Trophoblast cell (in vitro differentiated cells and primary cell): ENCODE results near the gene UBXN6.
A peak's percentile ranks its signal among the peaks of the same experiment; 100 is the strongest.

Source experiments
- DNase-seq, 2 donors: peaks; one replicate each; pipeline ENCODE4 v3.0.0-alpha.2; 2016
- H2AFZ ChIP-seq: 2 replicates; pipeline ENCODE4 v1.6.1; 2013; ENCODE audit warnings: low read length, moderate library complexity, mild to moderate bottlenecking; ENCODE audit not compliant: insufficient read depth, poor library complexity
- H2AK5ac ChIP-seq: 2 replicates; pipeline ENCODE4 v1.6.1; 2013; ENCODE audit warnings: mild to moderate bottlenecking, low read length
- H2BK120ac ChIP-seq: 2 replicates; pipeline ENCODE4 v1.6.1; 2013; ENCODE audit warnings: low read length, mild to moderate bottlenecking, moderate library complexity; ENCODE audit not compliant: insufficient read depth, poor library complexity
- H2BK12ac ChIP-seq: 2 replicates; pipeline ENCODE4 v1.6.1; 2013; ENCODE audit warnings: mild to moderate bottlenecking, low read length, moderate library complexity
- H2BK5ac ChIP-seq: 2 replicates; pipeline ENCODE4 v1.6.1; 2013; ENCODE audit warnings: low read length, low read depth, moderate library complexity, mild to moderate bottlenecking; ENCODE audit not compliant: poor library complexity
- H3K14ac ChIP-seq: 2 replicates; pipeline ENCODE4 v1.6.1; 2013; ENCODE audit warnings: mild to moderate bottlenecking, low read length
- H3K18ac ChIP-seq: 2 replicates; pipeline ENCODE4 v1.6.1; 2013; ENCODE audit warnings: mild to moderate bottlenecking, low read length
- H3K23ac ChIP-seq: 2 replicates; pipeline ENCODE4 v1.6.1; 2013; ENCODE audit warnings: low read length
- H3K27ac ChIP-seq: 2 replicates; pipeline ENCODE4 v1.5.1; 2013; ENCODE audit warnings: low read depth, mild to moderate bottlenecking, inconsistent platforms, low read length, moderate library complexity
- H3K27me3 ChIP-seq: 2 replicates; pipeline ENCODE4 v1.6.1; 2013; ENCODE audit warnings: inconsistent platforms, mild to moderate bottlenecking, low read length, moderate library complexity; ENCODE audit not compliant: insufficient read depth
- H3K36me3 ChIP-seq, 2 experiments: 1 replicate in 1 of 2; 2 replicates in 1 of 2; pipeline ENCODE4 v1.6.1; 2013; ENCODE audit warnings: low read length in 2 of 2, mild to moderate bottlenecking in 2 of 2, moderate library complexity in 1 of 2; ENCODE audit not compliant: insufficient read depth in 2 of 2, control insufficient read depth in 1 of 2
- H3K4ac ChIP-seq: 2 replicates; pipeline ENCODE4 v1.6.1; 2013; ENCODE audit warnings: low read depth, mild to moderate bottlenecking, low read length, moderate library complexity
- H3K4me1 ChIP-seq, 2 experiments: 1 replicate in 1 of 2; 2 replicates in 1 of 2; pipeline ENCODE4 v1.6.1; 2013; ENCODE audit warnings: low read length in 2 of 2, mild to moderate bottlenecking in 2 of 2, moderate library complexity in 1 of 2; ENCODE audit not compliant: insufficient read depth in 2 of 2, control insufficient read depth in 1 of 2
- H3K4me2 ChIP-seq: 2 replicates; pipeline ENCODE4 v1.6.1; 2013; ENCODE audit warnings: inconsistent platforms, mild to moderate bottlenecking, low read length, moderate library complexity
- H3K4me3 ChIP-seq: 2 replicates; pipeline ENCODE4 v1.5.1; 2013; ENCODE audit warnings: mild to moderate bottlenecking, low read depth, low read length, inconsistent platforms
- H3K79me1 ChIP-seq: one replicate; pipeline ENCODE4 v1.6.1; 2013; ENCODE audit warnings: low read length
- H3K79me2 ChIP-seq: 2 replicates; pipeline ENCODE4 v1.6.1; 2013; ENCODE audit warnings: low read length, mild to moderate bottlenecking; ENCODE audit not compliant: control insufficient read depth, insufficient read depth, poor library complexity
- H3K9ac ChIP-seq: 2 replicates; pipeline ENCODE4 v1.6.1; 2013; ENCODE audit warnings: mild to moderate bottlenecking, low read length
- H3K9me3 ChIP-seq: 2 replicates; pipeline ENCODE4 v1.6.1; 2013; ENCODE audit warnings: low read depth, mild to moderate bottlenecking, control low read depth, inconsistent platforms, low read length; ENCODE audit not compliant: insufficient read depth
- H4K12ac ChIP-seq: 2 replicates; pipeline ENCODE4 v1.6.1; 2013; ENCODE audit warnings: low read depth, mild to moderate bottlenecking, low read length, moderate library complexity
- H4K8ac ChIP-seq: 2 replicates; pipeline ENCODE4 v1.6.1; 2013; ENCODE audit warnings: low read depth, mild to moderate bottlenecking, low read length, moderate library complexity
- H4K91ac ChIP-seq: one replicate; pipeline ENCODE4 v1.6.1; 2013; ENCODE audit warnings: low read depth, mild to moderate bottlenecking, low read length, moderate library complexity
- WGBS: extraction: QIAGEN DNeasy Blood & Tissue Kit; methylation state at CpG from one replicate; pipeline ENCODE4 v1.1.7; 2013; ENCODE audit warnings: missing lambda C conversion rate; ENCODE audit not compliant: insufficient read length, insufficient coverage; ENCODE audit errors: extremely low coverage; 5-methylcytosine and 5-hydroxymethylcytosine counted together

UBXN6 gene

DNA sequence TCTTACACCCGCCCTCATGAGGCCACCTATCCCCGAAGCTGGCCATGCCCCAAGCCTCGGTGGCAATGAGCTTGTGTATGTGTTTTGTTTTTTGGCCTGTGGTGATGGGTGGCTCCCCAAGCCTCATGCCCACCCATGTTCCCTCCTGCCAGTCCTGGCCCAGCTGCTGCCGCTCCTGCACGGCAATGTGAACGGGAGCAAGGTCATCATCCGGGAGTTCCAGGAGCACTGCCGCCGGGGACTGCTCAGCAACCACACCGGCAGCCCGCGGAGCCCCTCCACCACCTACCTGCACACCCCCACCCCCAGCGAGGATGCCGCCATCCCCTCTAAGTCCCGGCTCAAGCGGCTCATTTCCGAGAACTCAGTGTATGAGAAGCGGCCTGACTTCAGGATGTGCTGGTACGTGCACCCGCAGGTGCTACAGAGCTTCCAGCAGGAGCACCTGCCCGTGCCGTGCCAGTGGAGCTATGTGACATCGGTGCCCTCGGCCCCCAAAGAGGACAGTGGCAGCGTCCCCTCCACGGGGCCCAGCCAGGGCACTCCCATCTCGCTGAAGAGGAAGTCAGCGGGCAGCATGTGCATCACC lies 24.6 kb downstream of the UBXN6 start:
- H3K27ac ChIP-seq: no peak overlapping the region
- WGBS: no CpG with 5 or more reads among the region's 28 CpGs
- H3K4me1 ChIP-seq: no peaks in the 10 kb centered on the region
- peaks cover 1% of the 10 kb centered on the region for H3K9me3 ChIP-seq
- H4K8ac ChIP-seq: no peak overlapping the region
- no peak overlapping the region for H3K9ac ChIP-seq
- no peak overlapping the region for H2AK5ac ChIP-seq
- H3K4me2 ChIP-seq: no peak overlapping the region
- H3K14ac ChIP-seq: no peak overlapping the region
- H2BK120ac ChIP-seq: no peak overlapping the region
- no peak overlapping the region for H3K23ac ChIP-seq
- H3K4me3 ChIP-seq: no peak overlapping the region
- no peak overlapping the region for H2AFZ ChIP-seq
- no peak overlapping the region for H2BK5ac ChIP-seq
- no peak for DNase-seq
- peaks cover 79 to 82% of the 10 kb centered on the region in 2 experiments for H3K36me3 ChIP-seq
- no peak overlapping the region for H4K12ac ChIP-seq
- H2BK12ac ChIP-seq: no peak overlapping the region
- H3K27me3 ChIP-seq: no peaks in the 10 kb centered on the region
- no peak overlapping the region for H4K91ac ChIP-seq
- no peak overlapping the region for H3K18ac ChIP-seq
- H3K79me1 ChIP-seq: no peaks in the 10 kb centered on the region
- no peak overlapping the region for H3K4ac ChIP-seq
- H3K79me2 ChIP-seq: no peaks in the 10 kb centered on the region

DNA sequence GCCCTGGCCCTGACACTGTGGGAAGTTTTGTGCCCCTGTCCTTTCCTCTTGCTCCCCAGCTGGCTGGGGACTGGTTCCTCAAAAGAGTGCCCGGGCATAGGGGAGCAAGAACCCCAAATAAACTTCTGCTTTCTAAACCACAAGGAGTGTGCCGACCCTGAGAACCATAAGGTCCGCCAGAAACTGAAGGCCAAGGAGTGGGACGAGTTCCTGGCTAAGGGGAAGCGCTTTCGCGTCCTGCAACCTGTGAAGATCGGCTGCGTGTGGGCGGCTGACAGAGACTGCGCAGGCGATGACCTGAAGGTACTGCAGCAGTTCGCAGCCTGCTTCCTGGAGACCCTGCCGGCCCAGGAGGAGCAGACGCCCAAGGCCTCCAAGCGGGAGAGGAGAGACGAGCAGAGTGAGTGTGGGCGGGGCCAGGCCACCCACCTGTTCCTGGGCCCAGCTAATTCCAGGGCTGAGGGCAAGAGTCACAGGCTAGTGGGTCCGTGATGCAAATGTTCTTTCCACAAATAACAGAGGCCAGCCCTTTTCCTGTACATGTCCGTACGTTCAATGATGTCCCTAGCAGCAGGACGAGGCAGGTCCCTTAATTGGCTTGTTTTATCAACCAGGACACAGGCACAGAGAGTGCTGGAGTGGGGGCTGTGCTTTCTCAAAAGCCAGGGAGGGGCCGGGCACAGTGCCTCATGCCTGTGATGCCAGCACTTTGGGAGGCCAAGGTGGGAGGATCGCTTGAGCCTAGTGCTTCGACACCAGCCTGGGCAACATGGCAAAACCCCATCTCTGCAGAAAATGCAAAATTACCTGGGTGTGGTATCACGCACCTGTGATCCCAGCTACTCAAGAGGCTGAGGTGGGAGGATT lies 25.6 kb downstream of the UBXN6 start:
- no peaks in the 10 kb centered on the region for H3K4me1 ChIP-seq
- no peaks in the 10 kb centered on the region for H3K27me3 ChIP-seq
- no peak overlapping the region for H3K27ac ChIP-seq
- no peak overlapping the region for H2BK120ac ChIP-seq
- peak in 1 of 2 donors; percentile 15 for DNase-seq
- H2BK5ac ChIP-seq: no peak overlapping the region
- H4K12ac ChIP-seq: no peak overlapping the region
- peaks cover 75 to 79% of the 10 kb centered on the region in 2 experiments for H3K36me3 ChIP-seq
- H2AFZ ChIP-seq: no peak overlapping the region
- no peak overlapping the region for H3K4ac ChIP-seq
- H3K23ac ChIP-seq: no peak overlapping the region
- H3K79me2 ChIP-seq: no peaks in the 10 kb centered on the region
- H3K14ac ChIP-seq: no peak overlapping the region
- H3K79me1 ChIP-seq: no peaks in the 10 kb centered on the region
- H3K4me3 ChIP-seq: no peak overlapping the region
- H2BK12ac ChIP-seq: no peak overlapping the region
- H3K4me2 ChIP-seq: no peak overlapping the region
- WGBS: no CpG with 5 or more reads among the region's 26 CpGs
- H2AK5ac ChIP-seq: no peak overlapping the region
- no peak overlapping the region for H4K8ac ChIP-seq
- H3K18ac ChIP-seq: no peak overlapping the region
- no peak overlapping the region for H3K9ac ChIP-seq
- H4K91ac ChIP-seq: no peak overlapping the region
- peaks cover 1% of the 10 kb centered on the region for H3K9me3 ChIP-seq

DNA sequence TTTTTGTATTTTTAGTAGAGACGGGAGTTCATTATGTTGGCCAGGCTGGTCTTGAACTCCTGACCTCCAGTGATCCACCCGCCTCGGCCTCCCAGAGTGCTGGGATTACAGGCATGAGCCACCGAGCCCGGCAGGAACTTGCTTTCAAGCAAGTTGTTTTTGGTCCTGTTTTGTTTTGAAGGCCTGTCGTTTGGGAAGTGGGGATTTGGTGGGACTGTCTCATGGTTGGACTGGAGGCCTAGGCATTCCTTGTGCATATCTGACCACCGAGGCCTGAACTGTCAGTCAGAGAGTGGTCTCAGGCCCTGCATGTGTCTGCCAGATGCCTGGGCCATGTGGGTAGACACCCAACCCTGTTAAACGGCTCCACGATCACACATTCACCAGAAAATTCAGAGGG lies 26.3 kb downstream of the UBXN6 start:
- no peak overlapping the region for H3K23ac ChIP-seq
- no peak overlapping the region for H3K9ac ChIP-seq
- no peak overlapping the region for H3K27ac ChIP-seq
- H3K4me1 ChIP-seq: no peaks in the 10 kb centered on the region
- no peaks in the 10 kb centered on the region for H3K79me2 ChIP-seq
- H3K27me3 ChIP-seq: no peaks in the 10 kb centered on the region
- no peak overlapping the region for H2BK120ac ChIP-seq
- H4K91ac ChIP-seq: no peak overlapping the region
- no peak overlapping the region for H4K8ac ChIP-seq
- no peak overlapping the region for H2AFZ ChIP-seq
- H3K36me3 ChIP-seq: peaks cover 71% of the 10 kb centered on the region in 2 experiments
- H3K4ac ChIP-seq: no peak overlapping the region
- H3K79me1 ChIP-seq: no peaks in the 10 kb centered on the region
- no peak overlapping the region for H2BK5ac ChIP-seq
- no peak overlapping the region for H4K12ac ChIP-seq
- no peak overlapping the region for H2AK5ac ChIP-seq
- H3K14ac ChIP-seq: no peak overlapping the region
- DNase-seq: no peak
- no peak overlapping the region for H3K18ac ChIP-seq
- 83% methylated on average over 1 of the region's 9 CpGs for WGBS
- no peak overlapping the region for H3K4me2 ChIP-seq
- peaks cover 1% of the 10 kb centered on the region for H3K9me3 ChIP-seq
- H2BK12ac ChIP-seq: no peak overlapping the region
- H3K4me3 ChIP-seq: no peak overlapping the region

DNA sequence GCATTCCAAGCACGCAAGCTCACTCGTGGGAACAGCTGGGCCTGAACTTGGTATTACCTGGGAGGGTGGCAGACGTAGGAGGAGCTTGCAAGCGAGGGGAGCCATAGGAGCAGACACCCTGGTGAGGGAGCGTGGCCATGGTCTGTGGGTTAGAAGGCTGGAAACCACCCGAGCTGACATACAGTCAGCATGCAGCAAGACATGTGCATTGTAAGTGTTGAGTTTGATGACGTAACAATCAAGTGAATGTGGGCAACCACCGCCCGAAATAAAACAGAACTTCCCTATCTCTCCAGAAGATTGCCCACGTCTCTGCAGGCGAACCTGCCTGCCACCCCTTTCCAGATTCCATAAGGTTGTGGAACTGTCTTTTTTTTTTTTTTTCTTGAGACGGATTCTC lies 26.8 kb downstream of the UBXN6 start:
- Histone ChIP-seq H3K18ac (no peak overlapping the region), H4K91ac (no peak overlapping the region), H3K23ac (no peak overlapping the region), H3K9me3 (peaks cover 1% of the 10 kb centered on the region), H3K36me3 (peaks cover 67 to 68% of the 10 kb centered on the region in 2 experiments), H3K4me1 (no peaks in the 10 kb centered on the region), H3K27ac (no peak overlapping the region), H4K12ac (no peak overlapping the region), H4K8ac (no peak overlapping the region), H2AFZ (no peak overlapping the region), H2AK5ac (no peak overlapping the region), H3K9ac (no peak overlapping the region), H2BK12ac (no peak overlapping the region), H3K27me3 (no peaks in the 10 kb centered on the region), H2BK5ac (no peak overlapping the region), H3K79me1 (no peaks in the 10 kb centered on the region), H3K4me2 (no peak overlapping the region), H3K79me2 (no peaks in the 10 kb centered on the region), H2BK120ac (no peak overlapping the region), H3K14ac (no peak overlapping the region), H3K4me3 (no peak overlapping the region), H3K4ac (no peak overlapping the region)
- peak; percentile 19 to 34 for DNase-seq
- no CpG with 5 or more reads among the region's 12 CpGs for WGBS
